Measurements from ENCODE around the gene PACC1. TPM values are rescaled to one million over a fixed set of nuclear protein-coding genes. Genes with fewer than 3 reads are reported as not detected.

Gene PACC1
- total RNA-seq, 2 donors from 2014 or later, result 4.2 TPM; not detected in 1

DNA sequence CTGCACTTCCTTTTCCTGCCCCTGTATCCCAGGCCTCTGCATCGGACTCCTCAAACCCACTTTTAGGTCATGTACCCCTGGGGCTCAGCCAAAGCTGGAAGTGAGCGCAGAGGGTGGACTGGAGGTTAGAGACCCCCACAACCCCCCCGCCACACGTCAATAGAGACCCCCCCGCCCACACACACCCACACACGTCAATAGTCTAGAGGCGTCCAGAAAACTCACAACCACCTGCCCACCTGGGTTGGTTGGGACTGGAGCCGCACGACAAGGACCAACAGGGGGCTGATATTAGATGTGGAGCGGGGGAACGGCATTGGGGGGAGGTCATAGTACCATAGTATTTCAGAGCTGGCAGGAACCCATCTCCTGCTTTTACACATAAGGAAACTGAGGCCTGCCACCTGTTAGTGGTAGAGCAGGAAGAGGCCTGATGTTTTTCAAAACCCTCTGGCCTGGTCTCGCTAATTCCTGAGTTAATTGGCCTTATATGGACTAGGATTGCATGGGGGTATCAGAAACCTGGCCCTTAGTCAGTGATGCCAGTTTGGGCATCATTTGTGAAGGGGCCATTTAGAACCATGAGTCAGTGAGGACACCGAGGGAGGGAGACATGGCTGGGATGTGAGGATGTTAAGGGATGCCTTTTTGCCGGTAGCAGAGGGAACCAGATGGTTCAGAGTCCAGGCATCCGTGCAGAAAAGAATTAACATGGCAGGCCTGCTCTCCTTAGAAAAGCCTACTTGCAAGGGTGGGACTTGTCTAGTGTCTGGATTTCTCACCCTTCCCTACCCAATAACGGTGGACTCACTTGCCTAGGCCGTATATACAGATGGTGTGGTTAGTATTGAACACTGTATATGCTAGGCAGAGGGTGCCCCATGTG lies 19.1 kb upstream of the PACC1 start:
- 55 to 65% methylated on average over 15 to 16 of the region's 17 CpGs for WGBS, 2 donors
- intact Hi-C loops (cut with DNase I), result no loop called here
- peak overlapping the region in 1 of 2 donors; percentile 82 for H3K4me3 ChIP-seq
- no peaks in the 10 kb centered on the region for H3K36me3 ChIP-seq (replicated peaks in 1 of 2; ENCODE audit: insufficient read depth in 1 of 2, low read depth in 2 of 2)
- peaks cover 24% of the 10 kb centered on the region for H3K4me1 ChIP-seq
- TF ChIP-seq, protein P1, sequence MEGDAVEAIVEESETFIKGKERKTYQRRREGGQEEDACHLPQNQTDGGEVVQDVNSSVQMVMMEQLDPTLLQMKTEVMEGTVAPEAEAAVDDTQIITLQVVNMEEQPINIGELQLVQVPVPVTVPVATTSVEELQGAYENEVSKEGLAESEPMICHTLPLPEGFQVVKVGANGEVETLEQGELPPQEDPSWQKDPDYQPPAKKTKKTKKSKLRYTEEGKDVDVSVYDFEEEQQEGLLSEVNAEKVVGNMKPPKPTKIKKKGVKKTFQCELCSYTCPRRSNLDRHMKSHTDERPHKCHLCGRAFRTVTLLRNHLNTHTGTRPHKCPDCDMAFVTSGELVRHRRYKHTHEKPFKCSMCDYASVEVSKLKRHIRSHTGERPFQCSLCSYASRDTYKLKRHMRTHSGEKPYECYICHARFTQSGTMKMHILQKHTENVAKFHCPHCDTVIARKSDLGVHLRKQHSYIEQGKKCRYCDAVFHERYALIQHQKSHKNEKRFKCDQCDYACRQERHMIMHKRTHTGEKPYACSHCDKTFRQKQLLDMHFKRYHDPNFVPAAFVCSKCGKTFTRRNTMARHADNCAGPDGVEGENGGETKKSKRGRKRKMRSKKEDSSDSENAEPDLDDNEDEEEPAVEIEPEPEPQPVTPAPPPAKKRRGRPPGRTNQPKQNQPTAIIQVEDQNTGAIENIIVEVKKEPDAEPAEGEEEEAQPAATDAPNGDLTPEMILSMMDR (IDR thresholded peaks at IDR 0.05), result no peak
- TF ChIP-seq POLR2A (IDR thresholded peaks at IDR 0.05), result no peak
- ATAC-seq (no peak), DNase-seq (no peak)
- H3K27ac ChIP-seq, result peak overlapping the region in 3 of 4 donors; percentile 67 to 83 (median 73)
- no peaks in the 10 kb centered on the region for H3K27me3 ChIP-seq
- H3K9me3 ChIP-seq, result no peaks in the 10 kb centered on the region

DNA sequence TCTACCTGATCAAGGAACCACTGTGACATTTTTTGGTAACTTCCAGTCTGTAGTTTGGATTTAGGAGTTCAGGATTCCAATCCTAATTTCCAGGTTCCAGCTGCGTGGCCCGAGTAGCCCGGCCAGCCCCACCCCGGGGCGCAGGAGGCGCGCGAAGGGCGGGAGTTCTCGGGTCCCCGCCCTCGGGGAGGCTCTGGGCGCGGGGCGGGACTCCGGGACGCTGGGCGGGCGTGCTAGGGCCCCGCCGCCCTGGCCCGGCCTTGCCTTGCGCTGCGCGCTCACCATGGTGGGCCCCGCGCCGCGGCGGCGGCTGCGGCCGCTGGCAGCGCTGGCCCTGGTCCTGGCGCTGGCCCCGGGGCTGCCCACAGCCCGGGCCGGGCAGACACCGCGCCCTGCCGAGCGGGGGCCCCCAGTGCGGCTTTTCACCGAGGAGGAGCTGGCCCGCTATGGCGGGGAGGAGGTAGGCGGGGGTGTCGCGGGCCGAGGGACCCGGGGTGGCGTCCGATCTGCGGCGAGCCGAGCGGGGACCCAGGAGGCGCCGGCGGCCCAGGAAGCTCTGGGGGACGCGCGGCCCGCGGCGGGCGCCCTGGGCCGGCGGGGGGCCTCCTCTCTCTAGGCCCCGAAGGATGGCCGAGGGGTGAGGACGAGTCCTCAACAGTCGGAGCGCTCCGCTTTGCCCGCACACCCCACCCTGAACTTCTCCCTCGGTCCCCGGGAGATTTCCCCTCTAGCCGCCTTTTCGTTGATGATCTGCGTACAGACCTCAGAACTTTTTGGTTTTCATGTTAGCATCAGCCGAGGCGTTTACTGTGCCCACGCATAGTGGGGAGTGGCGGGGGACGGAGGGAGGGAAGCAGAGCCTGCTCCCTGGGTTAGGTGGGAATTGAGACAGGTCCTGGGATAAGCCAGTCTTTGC lies 18.2 kb upstream of the PACC1 start, which contains the start of gene NENF:
Gene NENF, plus strand, starts transcription at position 260 of the 916 bp plus-strand sequence. Its CDS starts 24 bp downstream, at position 284.
- ATAC-seq (peak; percentile 99), DNase-seq (peak; percentile 83 to 88 (median 85))
- WGBS, 2 donors, result 1 to 4% methylated on average over 19 to 78 of the region's 86 CpGs
- intact Hi-C loops (cut with DNase I), result no loop called here
- no peaks in the 10 kb centered on the region for H3K27me3 ChIP-seq
- peak within 1 kb of the TSS; percentile 70 to 82 for H3K4me3 ChIP-seq
- peak; percentile 64 to 75 (median 73) for TF ChIP-seq POLR2A (IDR thresholded peaks at IDR 0.05)
- TF ChIP-seq, protein P1 (IDR thresholded peaks at IDR 0.05), result no peak
- H3K4me1 ChIP-seq, result peaks cover 20% of the 10 kb centered on the region
- H3K36me3 ChIP-seq (replicated peaks in 1 of 2; ENCODE audit: insufficient read depth in 1 of 2, low read depth in 2 of 2), result no peaks in the 10 kb centered on the region
- H3K27ac ChIP-seq, result peak within 1 kb of the TSS in 3 of 4 donors; percentile 67 to 83 (median 73)
- no peaks in the 10 kb centered on the region for H3K9me3 ChIP-seq

DNA sequence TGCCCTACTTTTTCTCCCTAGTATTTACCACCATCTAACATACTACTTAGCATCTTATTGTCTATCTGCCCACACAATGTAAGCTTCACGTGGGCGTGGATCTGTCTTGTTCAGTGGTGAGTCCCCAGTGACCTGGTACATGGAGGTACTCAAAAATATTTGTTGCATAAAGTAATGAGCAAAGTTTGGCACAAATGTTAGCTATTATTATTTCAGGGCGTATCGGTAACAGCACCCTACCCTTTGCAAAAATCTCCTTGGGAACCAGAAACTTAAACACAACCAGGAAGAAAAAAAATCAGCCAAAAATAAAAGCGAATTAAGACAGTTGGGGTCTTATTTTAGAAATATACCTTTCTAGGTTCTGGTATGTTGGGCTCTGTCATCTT lies 17.6 kb upstream of the PACC1 start:
- H3K27ac ChIP-seq, result peak overlapping the region in 3 of 4 donors; percentile 67 to 83 (median 73)
- 12 to 18% methylated on average over 5 of the region's 5 CpGs for WGBS, 2 donors
- no peak overlapping the region for H3K4me3 ChIP-seq
- ATAC-seq (peak; percentile 17), DNase-seq (no peak)
- peaks cover 19% of the 10 kb centered on the region for H3K4me1 ChIP-seq
- no peaks in the 10 kb centered on the region for H3K9me3 ChIP-seq
- H3K27me3 ChIP-seq, result no peaks in the 10 kb centered on the region
- no peaks in the 10 kb centered on the region for H3K36me3 ChIP-seq (replicated peaks in 1 of 2; ENCODE audit: insufficient read depth in 1 of 2, low read depth in 2 of 2)
- TF ChIP-seq POLR2A (IDR thresholded peaks at IDR 0.05), result no peak
- TF ChIP-seq, protein P1 (IDR thresholded peaks at IDR 0.05), result no peak
- intact Hi-C loops (cut with DNase I), result no loop called here

DNA sequence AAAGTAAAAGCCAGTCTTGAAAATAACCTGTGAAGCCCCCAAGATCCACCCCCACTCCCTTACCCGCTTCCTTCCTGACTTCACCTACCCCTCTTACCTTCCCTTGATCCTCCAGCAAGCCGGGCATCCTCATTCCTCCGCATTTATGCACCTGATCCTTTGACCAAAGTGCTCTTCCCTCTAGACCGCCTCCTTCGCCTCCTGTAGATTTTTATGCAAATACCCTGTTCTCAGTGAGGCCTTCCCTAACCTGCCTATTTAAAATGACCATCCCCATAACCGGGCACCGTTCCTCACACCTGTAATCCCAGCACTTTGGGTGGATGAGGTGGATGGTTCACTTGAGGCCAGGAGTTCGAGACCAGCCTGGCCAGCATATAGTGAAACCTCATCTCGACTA lies 17.0 kb upstream of the PACC1 start:
- Histone ChIP-seq H3K36me3 (replicated peaks in 1 of 2; ENCODE audit: insufficient read depth in 1 of 2, low read depth in 2 of 2) (no peaks in the 10 kb centered on the region), H3K4me3 (no peak overlapping the region), H3K27me3 (no peaks in the 10 kb centered on the region), H3K9me3 (no peaks in the 10 kb centered on the region), H3K27ac (no peak overlapping the region), H3K4me1 (peaks cover 19% of the 10 kb centered on the region)
- intact Hi-C loops (cut with DNase I), result no loop called here
- TF ChIP-seq, protein P1 (IDR thresholded peaks at IDR 0.05), result no peak
- no peak for TF ChIP-seq POLR2A (IDR thresholded peaks at IDR 0.05)
- ATAC-seq (no peak), DNase-seq (no peak)
- WGBS, 2 donors, result 85 to 96% methylated on average over 9 of the region's 9 CpGs

Measured in body of pancreas (tissue), 4 donors.